ENCODE measurements around the gene ASCL5.

DNA sequence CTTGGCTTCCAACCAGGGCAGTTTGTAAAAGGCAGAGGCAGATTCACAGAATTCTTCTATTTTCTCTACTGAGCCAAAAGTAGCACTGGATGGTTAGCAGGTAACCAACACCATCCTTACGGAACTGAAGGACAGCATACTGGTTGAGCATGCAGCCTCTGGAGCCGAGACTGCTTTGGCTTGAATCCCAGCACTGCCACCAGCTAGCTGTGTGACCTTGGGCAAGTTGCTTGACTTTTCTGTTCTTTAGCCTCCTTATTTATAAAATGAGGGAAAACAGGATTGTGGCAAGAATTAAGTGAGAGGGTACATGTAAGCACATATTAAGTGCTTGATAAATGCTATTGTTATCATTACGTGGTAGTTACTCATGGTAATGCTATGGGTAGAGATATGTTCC, 34.2 kb downstream of the ASCL5 start:
- TF ChIP-seq, protein P1, sequence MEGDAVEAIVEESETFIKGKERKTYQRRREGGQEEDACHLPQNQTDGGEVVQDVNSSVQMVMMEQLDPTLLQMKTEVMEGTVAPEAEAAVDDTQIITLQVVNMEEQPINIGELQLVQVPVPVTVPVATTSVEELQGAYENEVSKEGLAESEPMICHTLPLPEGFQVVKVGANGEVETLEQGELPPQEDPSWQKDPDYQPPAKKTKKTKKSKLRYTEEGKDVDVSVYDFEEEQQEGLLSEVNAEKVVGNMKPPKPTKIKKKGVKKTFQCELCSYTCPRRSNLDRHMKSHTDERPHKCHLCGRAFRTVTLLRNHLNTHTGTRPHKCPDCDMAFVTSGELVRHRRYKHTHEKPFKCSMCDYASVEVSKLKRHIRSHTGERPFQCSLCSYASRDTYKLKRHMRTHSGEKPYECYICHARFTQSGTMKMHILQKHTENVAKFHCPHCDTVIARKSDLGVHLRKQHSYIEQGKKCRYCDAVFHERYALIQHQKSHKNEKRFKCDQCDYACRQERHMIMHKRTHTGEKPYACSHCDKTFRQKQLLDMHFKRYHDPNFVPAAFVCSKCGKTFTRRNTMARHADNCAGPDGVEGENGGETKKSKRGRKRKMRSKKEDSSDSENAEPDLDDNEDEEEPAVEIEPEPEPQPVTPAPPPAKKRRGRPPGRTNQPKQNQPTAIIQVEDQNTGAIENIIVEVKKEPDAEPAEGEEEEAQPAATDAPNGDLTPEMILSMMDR (IDR thresholded peaks at IDR 0.05) = no peak
- TF ChIP-seq POLR2A (IDR thresholded peaks at IDR 0.05) (no peak), POLR2AphosphoS5 (IDR thresholded peaks at IDR 0.05) (no peak)

All from breast epithelium (tissue), 3 donors.